Activated CD4-positive, alpha-beta T cell treated with anti-CD3 and anti-CD28 coated beads, Interleukin-2, amount 10 ng/mL, durations not matched to agents 7 days and 5 days (primary cell): ENCODE data around the gene NELL1. TPM values are rescaled to one million over a fixed set of nuclear protein-coding genes. Genes with fewer than 3 reads are reported as not detected.

Experiments used
- CTCF ChIA-PET: fragments of 350-600 bp; sonication (Branson Sonifier 250); formaldehyde crosslinking; loops from one replicate; lab custom pipeline; 2021; ENCODE audit warnings: antibody characterized with exemption; lab: Charles Lee
- POLR2A ChIA-PET: fragments of 350-600 bp; sonication (Branson Sonifier 250); formaldehyde crosslinking; loops from one replicate; lab custom pipeline; 2021; ENCODE audit warnings: antibody characterized with exemption; lab: Charles Lee
- DNase-seq: peaks from one replicate; pipeline ENCODE4 v3.0.0-alpha.2; 2020
- H3K27ac Mint-ChIP-seq: one replicate; pipeline ENCODE4 v1.8.0; 2021; ENCODE audit warnings: mild to moderate bottlenecking, moderate library complexity, mixed read lengths
- H3K27me3 Mint-ChIP-seq: one replicate; pipeline ENCODE4 v1.8.0; 2021; ENCODE audit warnings: mixed read lengths
- H3K36me3 Mint-ChIP-seq: one replicate; pipeline ENCODE4 v1.8.0; 2021; ENCODE audit warnings: low read depth, mixed read lengths
- H3K4me1 Mint-ChIP-seq: one replicate; pipeline ENCODE4 v1.8.0; 2021; ENCODE audit warnings: mixed read lengths
- H3K4me3 Mint-ChIP-seq: one replicate; pipeline ENCODE4 v1.8.0; 2021; ENCODE audit warnings: mild to moderate bottlenecking, moderate library complexity, mixed read lengths
- H3K9me3 Mint-ChIP-seq: one replicate; pipeline ENCODE4 v1.8.0; 2021; ENCODE audit warnings: mixed read lengths
- total RNA-seq, 2 experiments: library from RNA; stranded (reverse); gene quantifications; one replicate each; pipeline ENCODE4 v1.2.3, GENCODE V29; 2021

The NELL1 gene
- total RNA-seq, 2 experiments from 2014 or later: not detected

DNA sequence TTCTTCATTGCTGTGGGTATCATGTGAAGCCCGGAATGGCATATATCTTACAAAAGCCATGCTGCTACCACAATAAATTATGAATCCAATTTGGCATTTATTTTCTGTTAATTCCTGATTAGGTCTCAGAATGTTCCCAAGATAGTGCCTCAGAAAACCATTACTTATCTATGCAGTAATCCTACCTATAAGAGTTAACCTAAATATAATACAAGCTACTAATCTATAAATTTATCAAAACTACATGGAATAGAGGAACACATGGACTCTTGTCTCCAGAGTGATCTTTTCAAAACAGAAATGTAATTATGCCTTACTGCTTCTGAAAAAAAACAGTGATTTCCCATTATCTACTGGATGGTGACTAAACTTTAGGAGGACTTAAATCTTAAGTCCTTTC is 835.7 kb downstream of the NELL1 start:
- no peak overlapping the region for H3K27ac Mint-ChIP-seq
- no peaks in the 10 kb centered on the region for H3K4me1 Mint-ChIP-seq
- DNase-seq: no peak
- ChIA-PET POLR2A (no interaction called here), CTCF (no interaction called here)
- H3K36me3 Mint-ChIP-seq: no peaks in the 10 kb centered on the region
- H3K4me3 Mint-ChIP-seq: no peak overlapping the region
- H3K9me3 Mint-ChIP-seq: no peaks in the 10 kb centered on the region
- no peaks in the 10 kb centered on the region for H3K27me3 Mint-ChIP-seq

DNA sequence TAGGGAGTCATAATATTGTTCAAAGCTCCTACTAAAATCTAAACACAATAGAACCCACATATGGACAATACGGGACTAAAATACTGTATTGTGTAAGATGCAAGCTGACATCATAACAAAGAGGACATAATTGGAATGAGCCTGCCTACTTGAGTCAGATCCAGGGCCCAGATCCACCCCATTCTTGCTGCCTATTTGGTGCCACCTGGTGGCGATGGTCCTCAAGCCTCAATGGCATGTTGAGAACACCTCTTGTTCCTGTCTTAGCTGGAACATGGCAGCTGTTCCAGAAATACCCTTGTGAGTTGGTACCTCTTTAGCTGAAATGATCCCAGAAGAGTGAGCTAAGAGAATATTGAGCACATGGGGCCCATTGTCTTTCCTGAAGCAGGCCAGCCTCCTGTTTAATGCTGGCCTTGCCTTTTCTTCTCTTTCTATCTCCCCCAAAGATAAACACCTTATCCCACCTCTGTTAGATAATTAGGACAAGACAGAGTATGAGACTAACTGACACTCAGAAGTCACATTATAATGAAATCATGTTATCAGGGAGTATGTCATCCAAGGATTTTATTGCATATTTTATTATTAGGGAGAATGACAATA is 842.6 kb downstream of the NELL1 start:
- ChIA-PET CTCF (no interaction called here), POLR2A (no interaction called here)
- Mint-ChIP-seq H3K27ac (no peak overlapping the region), H3K4me1 (no peaks in the 10 kb centered on the region), H3K36me3 (no peaks in the 10 kb centered on the region), H3K27me3 (no peaks in the 10 kb centered on the region), H3K4me3 (no peak overlapping the region), H3K9me3 (no peaks in the 10 kb centered on the region)
- DNase-seq: peak; percentile 44

DNA sequence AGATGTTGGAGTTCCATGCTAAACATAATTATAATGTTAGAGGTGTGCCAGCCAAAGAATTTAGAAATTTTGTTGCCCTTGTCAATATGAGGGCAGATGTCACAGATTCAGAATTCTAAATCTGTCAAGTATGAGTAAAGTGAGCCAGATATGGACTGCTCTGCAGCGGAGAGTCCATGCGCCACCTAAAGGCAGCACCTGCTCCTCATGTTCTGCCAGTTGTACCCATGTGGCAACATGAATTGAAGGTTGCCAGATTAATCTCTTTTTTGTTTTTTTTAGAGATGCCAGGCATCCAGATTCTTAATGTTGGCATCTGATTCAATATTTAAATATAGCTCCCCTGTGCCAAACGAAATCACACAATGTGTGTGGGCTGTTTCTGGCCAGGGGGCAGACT is 844.9 kb downstream of the NELL1 start:
- CTCF ChIA-PET: no interaction called here
- POLR2A ChIA-PET: no interaction called here
- DNase-seq: no peak
- no peak overlapping the region for H3K4me3 Mint-ChIP-seq
- H3K27me3 Mint-ChIP-seq: no peaks in the 10 kb centered on the region
- H3K27ac Mint-ChIP-seq: no peak overlapping the region
- no peaks in the 10 kb centered on the region for H3K36me3 Mint-ChIP-seq
- no peaks in the 10 kb centered on the region for H3K4me1 Mint-ChIP-seq
- H3K9me3 Mint-ChIP-seq: no peaks in the 10 kb centered on the region

DNA sequence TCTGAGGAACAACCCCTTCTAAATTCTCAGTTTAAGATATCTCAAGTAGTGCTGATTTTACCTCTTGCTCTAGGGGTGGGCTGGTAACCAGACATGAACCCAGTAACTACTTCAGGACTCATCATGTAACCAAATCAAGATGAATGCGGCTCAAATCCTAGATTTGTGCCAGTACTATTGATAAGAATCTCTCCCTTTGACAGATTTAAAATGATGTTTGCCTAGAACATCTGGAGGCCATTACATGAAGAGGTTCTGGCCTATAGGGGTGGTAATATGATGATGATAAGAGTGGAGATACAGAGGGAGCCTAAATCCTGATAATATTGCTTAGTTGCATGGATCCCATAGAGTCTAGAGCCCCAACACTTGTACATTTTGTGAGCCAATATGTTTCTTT is 850.9 kb downstream of the NELL1 start:
- no peak overlapping the region for H3K4me3 Mint-ChIP-seq
- H3K27me3 Mint-ChIP-seq: no peaks in the 10 kb centered on the region
- H3K4me1 Mint-ChIP-seq: no peaks in the 10 kb centered on the region
- no peak for DNase-seq
- H3K36me3 Mint-ChIP-seq: no peaks in the 10 kb centered on the region
- no peaks in the 10 kb centered on the region for H3K9me3 Mint-ChIP-seq
- ChIA-PET POLR2A (no interaction called here), CTCF (no interaction called here)
- H3K27ac Mint-ChIP-seq: no peak overlapping the region

DNA sequence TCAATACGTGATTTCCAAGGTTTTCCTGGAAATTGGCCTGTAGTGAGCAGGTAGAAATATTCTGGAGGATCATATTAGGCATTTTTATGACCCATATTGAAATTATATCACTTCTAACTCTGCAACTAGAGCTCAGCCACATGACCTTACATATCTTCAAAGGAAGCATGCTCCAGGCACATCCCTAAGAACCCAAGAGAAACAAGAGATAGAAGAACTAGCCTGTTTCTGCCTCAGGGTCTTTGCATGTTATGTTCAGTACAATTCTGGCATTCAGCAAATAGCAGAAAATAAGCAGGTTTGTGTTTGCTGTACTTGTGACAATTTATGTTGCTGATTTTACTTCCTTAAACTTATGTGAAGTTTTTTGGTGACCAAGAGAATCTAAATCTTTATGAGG is 859.8 kb downstream of the NELL1 start:
- H3K4me1 Mint-ChIP-seq: no peaks in the 10 kb centered on the region
- no peaks in the 10 kb centered on the region for H3K36me3 Mint-ChIP-seq
- H3K9me3 Mint-ChIP-seq: no peaks in the 10 kb centered on the region
- no peak overlapping the region for H3K4me3 Mint-ChIP-seq
- no peak for DNase-seq
- no peaks in the 10 kb centered on the region for H3K27me3 Mint-ChIP-seq
- ChIA-PET CTCF (no interaction called here), POLR2A (no interaction called here)
- H3K27ac Mint-ChIP-seq: no peak overlapping the region

DNA sequence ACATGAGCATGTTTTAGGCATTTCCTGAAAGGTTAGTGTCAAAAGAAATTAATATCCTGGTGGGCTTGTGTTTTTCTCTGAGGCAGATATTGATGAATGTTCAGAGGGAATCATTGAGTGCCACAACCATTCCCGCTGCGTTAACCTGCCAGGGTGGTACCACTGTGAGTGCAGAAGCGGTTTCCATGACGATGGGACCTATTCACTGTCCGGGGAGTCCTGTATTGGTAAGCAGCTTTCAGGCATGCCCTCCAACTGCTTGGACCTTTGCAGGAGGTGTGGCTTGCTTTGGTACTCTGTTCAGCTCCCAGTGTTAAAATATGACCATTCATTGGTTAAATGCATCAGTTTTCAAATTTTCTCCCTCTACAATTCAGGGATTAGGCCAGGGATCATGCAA is 864.9 kb downstream of the NELL1 start:
- Mint-ChIP-seq H3K36me3 (no peaks in the 10 kb centered on the region), H3K27ac (no peak overlapping the region), H3K27me3 (no peaks in the 10 kb centered on the region), H3K9me3 (no peaks in the 10 kb centered on the region), H3K4me1 (no peaks in the 10 kb centered on the region), H3K4me3 (no peak overlapping the region)
- ChIA-PET POLR2A (no interaction called here), CTCF (interaction anchor here (0.6 kb wide), 1 partner anchor 327 kb away, joined by 3 read pairs; no protein-coding TSS in a partner anchor)
- no peak for DNase-seq

DNA sequence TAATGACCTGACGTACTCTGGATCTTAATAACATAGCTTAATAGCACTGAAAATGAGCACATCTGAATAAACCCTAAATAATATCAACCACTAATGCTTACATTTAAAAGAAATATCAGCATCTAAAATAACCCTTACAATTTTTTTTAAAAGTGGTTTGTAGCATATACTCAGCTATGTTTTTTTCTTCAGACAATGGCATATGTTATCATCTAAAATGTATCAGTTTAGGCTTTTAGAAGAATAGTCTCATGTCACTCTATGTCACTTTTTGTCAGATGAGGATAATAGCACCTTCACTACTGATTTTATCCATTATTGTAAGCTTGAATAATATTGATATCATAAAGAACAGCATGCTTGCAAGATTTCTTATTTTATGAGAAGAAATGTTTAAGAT is 868.6 kb downstream of the NELL1 start:
- no peaks in the 10 kb centered on the region for H3K4me1 Mint-ChIP-seq

DNA sequence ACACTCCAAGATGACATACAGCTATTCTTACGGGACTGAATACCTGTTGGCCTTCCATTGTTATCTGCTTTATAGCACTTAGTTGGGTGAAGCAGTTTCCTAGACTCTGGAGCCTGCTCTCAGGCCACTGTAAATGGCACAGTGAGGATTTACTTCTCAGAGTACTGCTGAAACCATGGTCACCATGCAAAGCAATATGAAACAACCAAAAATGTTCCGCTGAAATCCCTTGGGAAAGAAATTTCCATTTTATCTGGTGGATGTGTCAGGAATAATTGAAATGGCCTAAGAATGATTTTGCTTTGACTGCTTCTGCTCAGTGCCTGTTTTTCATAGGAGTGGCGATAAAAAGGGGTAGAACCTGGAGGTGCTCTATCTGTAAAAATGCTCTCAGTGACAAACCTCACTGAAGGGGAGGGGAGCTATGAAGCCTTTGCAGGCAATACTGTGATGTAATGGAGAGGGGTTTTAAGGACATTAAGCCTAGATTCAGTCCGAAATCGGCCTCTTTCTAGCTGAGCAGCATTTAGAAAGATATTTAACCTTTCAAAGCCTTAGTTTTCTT is 871.9 kb downstream of the NELL1 start:
- no peak for DNase-seq
- CTCF ChIA-PET: no interaction called here
- no peaks in the 10 kb centered on the region for H3K9me3 Mint-ChIP-seq
- no peak overlapping the region for H3K4me3 Mint-ChIP-seq
- POLR2A ChIA-PET: no interaction called here
- no peak overlapping the region for H3K27ac Mint-ChIP-seq
- H3K4me1 Mint-ChIP-seq: no peaks in the 10 kb centered on the region
- H3K27me3 Mint-ChIP-seq: no peaks in the 10 kb centered on the region
- no peaks in the 10 kb centered on the region for H3K36me3 Mint-ChIP-seq

More for the DNA sequence above, 868.6 kb downstream of the NELL1 start:
- no peak for DNase-seq
- CTCF ChIA-PET: no interaction called here
- no peaks in the 10 kb centered on the region for H3K9me3 Mint-ChIP-seq
- H3K4me3 Mint-ChIP-seq: no peak overlapping the region
- H3K36me3 Mint-ChIP-seq: no peaks in the 10 kb centered on the region
- POLR2A ChIA-PET: no interaction called here
- H3K27ac Mint-ChIP-seq: no peak overlapping the region
- no peaks in the 10 kb centered on the region for H3K27me3 Mint-ChIP-seq

DNA sequence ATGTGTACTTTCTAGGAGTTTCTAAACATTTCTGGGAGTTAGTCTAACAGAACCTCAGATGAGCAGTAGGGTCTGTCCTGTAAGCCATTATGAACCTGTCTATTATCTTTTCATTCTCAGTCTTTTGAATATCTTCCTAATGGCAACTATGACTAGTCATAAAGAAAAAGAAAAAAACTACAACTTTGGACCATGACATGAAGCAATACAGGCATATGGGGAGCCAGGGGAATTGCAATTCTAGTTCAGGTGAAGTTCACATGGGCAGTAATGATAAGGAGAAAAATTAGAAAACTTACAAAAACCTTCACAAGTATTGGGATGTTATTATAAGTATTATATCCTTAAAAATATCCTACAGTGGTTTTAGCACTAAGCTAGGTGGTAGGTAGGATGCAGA is 874.5 kb downstream of the NELL1 start:
- no peaks in the 10 kb centered on the region for H3K4me1 Mint-ChIP-seq
- no peak overlapping the region for H3K4me3 Mint-ChIP-seq
- H3K27me3 Mint-ChIP-seq: no peaks in the 10 kb centered on the region
- no peaks in the 10 kb centered on the region for H3K9me3 Mint-ChIP-seq
- no peaks in the 10 kb centered on the region for H3K36me3 Mint-ChIP-seq
- DNase-seq: no peak
- ChIA-PET POLR2A (no interaction called here), CTCF (no interaction called here)
- H3K27ac Mint-ChIP-seq: no peak overlapping the region

DNA sequence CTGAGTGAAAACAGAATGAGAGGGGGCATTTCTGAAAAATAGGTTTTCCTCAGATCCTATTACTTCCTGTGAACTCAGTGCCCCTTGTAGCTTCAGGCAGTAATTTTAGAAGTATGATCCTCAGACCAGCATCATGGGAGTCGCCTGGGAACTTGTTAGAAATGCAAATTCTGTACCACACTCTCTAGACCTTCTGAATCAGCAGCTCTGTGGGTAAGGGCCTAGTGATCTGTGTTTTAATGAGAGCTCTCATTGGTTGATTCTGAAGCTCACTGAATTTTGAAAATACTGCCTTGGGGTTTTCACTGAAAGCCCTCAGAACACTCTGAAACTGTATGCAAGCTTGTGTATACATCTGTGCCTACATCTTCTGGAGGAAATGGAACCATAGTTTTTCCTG is 876.3 kb downstream of the NELL1 start:
- POLR2A ChIA-PET: no interaction called here
- Mint-ChIP-seq H3K27ac (no peak overlapping the region), H3K27me3 (no peaks in the 10 kb centered on the region), H3K4me1 (no peaks in the 10 kb centered on the region), H3K4me3 (no peak overlapping the region), H3K36me3 (no peaks in the 10 kb centered on the region), H3K9me3 (no peaks in the 10 kb centered on the region)
- CTCF ChIA-PET: no interaction called here
- DNase-seq: no peak

DNA sequence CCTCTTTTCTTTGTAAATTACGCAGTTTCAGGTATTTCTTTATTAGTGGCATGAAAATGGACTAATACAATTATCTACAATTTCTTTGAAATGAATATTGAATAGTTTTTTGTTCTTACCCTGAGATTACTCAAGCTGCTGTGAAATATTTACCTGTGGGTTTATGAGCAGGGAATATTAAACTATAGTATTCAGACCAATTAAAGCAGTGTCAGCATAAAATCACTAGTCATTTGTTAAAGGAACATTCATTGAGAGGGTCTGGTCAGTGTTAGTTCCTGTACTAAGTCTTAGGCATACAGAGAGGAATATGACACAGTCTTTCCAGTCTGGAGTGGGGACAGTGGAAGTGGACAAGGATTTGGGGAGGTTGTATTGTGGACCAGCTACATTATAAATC is 877.3 kb downstream of the NELL1 start:
- no peaks in the 10 kb centered on the region for H3K4me1 Mint-ChIP-seq
- ChIA-PET POLR2A (no interaction called here), CTCF (no interaction called here)
- no peaks in the 10 kb centered on the region for H3K27me3 Mint-ChIP-seq
- DNase-seq: no peak
- H3K9me3 Mint-ChIP-seq: no peaks in the 10 kb centered on the region
- no peak overlapping the region for H3K4me3 Mint-ChIP-seq
- H3K36me3 Mint-ChIP-seq: no peaks in the 10 kb centered on the region
- H3K27ac Mint-ChIP-seq: no peak overlapping the region

DNA sequence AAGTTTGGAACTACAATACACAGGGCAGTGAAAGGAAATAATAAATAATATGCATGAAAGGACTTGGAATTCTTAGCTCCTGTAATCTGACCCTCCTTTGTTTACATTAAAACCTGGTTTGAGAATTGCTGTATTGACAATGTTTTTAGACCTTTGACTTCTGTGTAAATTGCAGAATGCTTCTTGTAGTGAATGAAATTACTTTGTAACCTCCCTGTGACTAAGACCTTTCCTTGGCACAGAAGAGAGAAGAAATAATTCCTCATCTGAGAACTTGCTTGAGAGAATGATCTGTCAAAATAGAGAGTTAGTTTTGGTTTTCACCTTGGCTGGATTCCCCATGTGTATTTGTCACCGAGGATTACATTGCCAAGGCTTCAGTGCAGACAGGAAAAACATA is 883.5 kb downstream of the NELL1 start:
- H3K4me3 Mint-ChIP-seq: no peak overlapping the region
- ChIA-PET POLR2A (no interaction called here), CTCF (no interaction called here)
- H3K36me3 Mint-ChIP-seq: no peaks in the 10 kb centered on the region
- DNase-seq: no peak
- peaks cover 2% of the 10 kb centered on the region for H3K9me3 Mint-ChIP-seq
- H3K27ac Mint-ChIP-seq: no peak overlapping the region
- H3K4me1 Mint-ChIP-seq: no peaks in the 10 kb centered on the region
- H3K27me3 Mint-ChIP-seq: no peaks in the 10 kb centered on the region

DNA sequence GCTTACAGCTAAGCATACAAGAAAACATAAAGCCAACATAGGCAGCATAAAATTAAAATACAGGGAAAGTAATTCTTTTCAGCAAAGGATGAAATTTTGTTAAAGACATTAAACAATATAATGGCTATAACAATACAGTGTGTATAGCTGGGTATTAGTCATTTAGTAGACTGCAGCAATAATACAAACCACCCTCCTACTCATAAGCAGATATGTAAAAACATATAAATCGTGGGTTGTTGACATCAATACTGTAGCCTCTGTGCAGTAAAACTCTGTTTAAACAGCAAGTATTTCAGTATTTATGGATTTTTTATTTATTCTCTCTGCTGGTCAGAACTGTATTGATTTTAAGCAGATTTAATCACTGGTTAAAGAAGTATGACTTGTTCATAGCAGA is 884.4 kb downstream of the NELL1 start:
- Mint-ChIP-seq H3K27ac (no peak overlapping the region), H3K9me3 (peaks cover 2% of the 10 kb centered on the region), H3K4me1 (no peaks in the 10 kb centered on the region), H3K4me3 (no peak overlapping the region), H3K36me3 (no peaks in the 10 kb centered on the region), H3K27me3 (no peaks in the 10 kb centered on the region)
- ChIA-PET CTCF (no interaction called here), POLR2A (no interaction called here)
- DNase-seq: no peak

DNA sequence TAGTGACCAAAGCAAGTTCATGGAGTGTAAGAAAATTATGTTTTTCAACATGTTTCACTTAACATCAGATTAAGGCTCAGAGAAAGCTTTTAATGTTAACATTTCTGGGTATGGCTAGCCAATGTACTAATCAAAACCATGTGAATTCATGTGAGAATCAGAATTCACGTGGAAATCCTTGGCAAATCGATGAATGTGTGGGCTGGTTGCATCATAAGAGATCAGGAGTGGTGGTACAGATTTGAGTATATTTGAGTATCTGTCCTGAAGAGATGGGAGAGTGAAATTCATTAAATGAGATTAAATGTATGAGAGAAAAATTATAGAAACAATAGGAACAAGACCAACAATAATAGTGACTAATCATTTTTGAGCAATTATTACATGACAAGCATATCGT is 884.9 kb downstream of the NELL1 start:
- ChIA-PET CTCF (no interaction called here), POLR2A (no interaction called here)
- H3K27ac Mint-ChIP-seq: no peak overlapping the region
- H3K9me3 Mint-ChIP-seq: peaks cover 2% of the 10 kb centered on the region
- H3K4me1 Mint-ChIP-seq: no peaks in the 10 kb centered on the region
- DNase-seq: no peak
- no peaks in the 10 kb centered on the region for H3K27me3 Mint-ChIP-seq
- no peak overlapping the region for H3K4me3 Mint-ChIP-seq
- H3K36me3 Mint-ChIP-seq: no peaks in the 10 kb centered on the region
